NCI-H345 (cell line): ENCODE measurements around the gene ASB6.

Experiments
- DNase-seq: peaks from one replicate; lab custom pipeline; 2025; lab: John Stamatoyannopoulos, UW

ASB6 gene

GRCh38 chr9:129641750-129642585 is at the start of gene ASB6:
Gene ASB6 (minus strand): TSS chr9:129642151. CDS start chr9:129641999, 152 bp downstream.
- DNase-seq, result peak; percentile 88

- no peak for DNase-seq
These were observed 46.5 kb upstream of the ASB6 start for GRCh38 chr9:129688285-129689043.

- no peak for DNase-seq
These were observed 45.4 kb upstream of the ASB6 start for GRCh38 chr9:129687391-129687790.

GRCh38 chr9:129686736-129687135 is 44.8 kb upstream of the ASB6 start:
- DNase-seq, result no peak

GRCh38 chr9:129685933-129686259 is 43.9 kb upstream of the ASB6 start:
- no peak for DNase-seq

GRCh38 chr9:129685220-129685932 is 43.4 kb upstream of the ASB6 start:
- no peak for DNase-seq

- no peak for DNase-seq
These were observed 40.4 kb upstream of the ASB6 start for GRCh38 chr9:129682381-129682780.

- no peak for DNase-seq
These were observed 40.0 kb upstream of the ASB6 start for GRCh38 chr9:129681924-129682323.

- DNase-seq, result no peak
These were observed 37.6 kb upstream of the ASB6 start for GRCh38 chr9:129679537-129679936.

GRCh38 chr9:129678844-129679243 is 36.9 kb upstream of the ASB6 start:
- DNase-seq, result no peak

GRCh38 chr9:129677456-129677855 is 35.5 kb upstream of the ASB6 start:
- DNase-seq, result no peak

GRCh38 chr9:129676975-129677374 is 35.0 kb upstream of the ASB6 start:
- no peak for DNase-seq

GRCh38 chr9:129676287-129676686 is 34.3 kb upstream of the ASB6 start:
- DNase-seq, result no peak

- no peak for DNase-seq
These were observed 33.7 kb upstream of the ASB6 start for GRCh38 chr9:129675620-129676019.

GRCh38 chr9:129674229-129674628 is 32.3 kb upstream of the ASB6 start:
- DNase-seq, result no peak

GRCh38 chr9:129673602-129674001 is 31.7 kb upstream of the ASB6 start:
- DNase-seq, result no peak

- no peak for DNase-seq
These were observed 30.8 kb upstream of the ASB6 start for GRCh38 chr9:129672702-129673101.

GRCh38 chr9:129671519-129671918 is 29.6 kb upstream of the ASB6 start:
- DNase-seq, result no peak

GRCh38 chr9:129671065-129671464 is 29.1 kb upstream of the ASB6 start:
- no peak for DNase-seq

GRCh38 chr9:129669946-129670345 is 28.0 kb upstream of the ASB6 start:
- DNase-seq, result no peak

- no peak for DNase-seq
These were observed 27.3 kb upstream of the ASB6 start for GRCh38 chr9:129669141-129669718.

- DNase-seq, result no peak
These were observed 25.9 kb upstream of the ASB6 start for GRCh38 chr9:129667850-129668249.
